GM18873 (cell line): Measurements from ENCODE around the gene GCK.

Experiments
- ATAC-seq: cut with Tn5 transposase; IDR thresholded peaks from one replicate; pipeline ENCODE4 v1.9.1; 2021; ENCODE audit warnings: mild to moderate bottlenecking, moderate library complexity, moderate number of reproducible peaks; ENCODE audit not compliant: unreplicated experiment, low FRiP score

The GCK gene

DNA sequence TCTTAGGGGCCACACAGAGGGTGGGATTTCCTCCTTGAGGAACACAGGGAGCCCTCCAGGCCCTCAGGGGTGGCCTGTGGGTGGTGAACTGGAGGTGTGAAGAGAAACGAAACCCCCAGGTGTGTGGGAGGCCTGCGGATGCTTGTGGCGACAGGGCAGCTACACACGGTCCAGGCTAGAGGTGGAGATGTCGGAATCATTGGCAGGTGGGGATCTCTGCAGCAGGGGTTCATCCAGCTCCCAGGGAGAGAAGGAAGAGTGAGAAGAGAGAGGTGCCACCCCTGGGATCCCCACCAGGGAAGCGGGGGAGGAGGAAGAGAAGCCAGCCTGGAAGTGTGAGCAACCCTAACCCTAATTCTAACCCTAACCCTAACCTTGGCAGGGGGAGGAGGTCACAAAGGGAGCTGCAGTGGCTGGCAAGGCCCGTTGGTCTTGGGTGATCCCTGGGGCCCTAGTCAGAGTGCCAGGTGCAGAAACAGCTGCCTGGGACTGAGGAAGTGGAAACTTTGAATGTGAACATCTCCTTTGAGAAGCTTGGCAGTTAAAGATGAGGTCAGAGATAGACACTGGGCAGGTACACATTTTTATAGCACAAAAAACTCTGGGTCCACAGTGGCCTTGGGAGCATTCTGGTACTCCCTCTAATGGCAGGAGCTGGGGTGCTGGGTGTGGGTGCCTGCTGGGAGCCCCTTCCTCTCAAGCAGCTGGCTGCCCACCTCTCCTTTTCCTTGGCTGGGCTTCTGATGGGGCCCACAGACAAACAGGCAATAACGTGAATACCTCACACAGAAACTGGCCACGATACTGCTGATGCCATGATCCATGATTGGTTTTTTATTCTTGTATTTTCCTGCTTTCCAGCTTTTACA, 91.9 kb downstream of the GCK start:
- no peak for ATAC-seq

DNA sequence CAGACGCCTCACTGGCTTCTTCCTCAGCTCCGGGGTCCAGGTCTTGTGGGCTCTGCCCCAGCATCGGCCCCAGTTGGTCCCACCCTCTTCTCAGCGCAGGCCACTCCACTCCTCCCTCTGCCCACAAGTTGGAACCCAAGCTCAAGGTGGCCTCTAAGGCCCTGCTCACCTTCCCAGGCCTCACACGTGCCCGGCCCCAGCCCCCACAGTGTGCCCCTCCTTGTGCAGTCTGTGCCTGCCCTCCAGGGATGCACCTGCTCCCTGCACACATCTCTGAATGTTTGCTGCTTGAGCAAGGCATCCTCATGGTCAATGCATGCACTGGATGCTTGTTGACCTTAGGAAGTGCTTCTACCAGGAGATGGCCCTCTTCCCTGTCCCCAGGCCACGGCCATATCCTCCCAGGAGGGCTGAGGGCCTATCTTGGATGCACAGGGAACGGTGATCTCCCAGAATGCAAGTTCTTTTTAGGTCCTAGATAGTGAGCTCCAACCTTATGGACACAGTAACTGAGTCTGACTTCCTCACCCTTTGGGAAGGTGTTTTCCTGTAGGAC, 92.8 kb downstream of the GCK start:
- ATAC-seq: no peak

DNA sequence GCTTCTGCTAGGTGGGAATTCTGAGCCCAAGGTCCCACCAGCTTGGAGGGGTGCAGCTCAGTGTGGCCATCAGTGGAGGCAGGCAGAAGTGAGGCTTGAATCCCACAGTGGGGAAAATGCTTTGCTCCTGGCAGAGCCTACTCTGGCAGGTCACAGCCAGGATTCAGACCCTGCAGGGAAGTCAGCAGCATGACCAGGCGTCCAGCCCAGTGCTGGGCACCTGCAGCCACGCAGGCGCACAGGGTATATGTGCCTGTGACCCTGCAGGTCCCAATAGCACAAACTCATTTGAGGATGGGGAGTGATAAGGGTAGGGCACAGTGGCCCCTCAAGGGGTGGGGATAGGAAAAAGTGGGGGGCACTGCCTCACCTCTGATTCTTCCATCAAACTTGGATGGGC, 93.5 kb downstream of the GCK start:
- no peak for ATAC-seq

DNA sequence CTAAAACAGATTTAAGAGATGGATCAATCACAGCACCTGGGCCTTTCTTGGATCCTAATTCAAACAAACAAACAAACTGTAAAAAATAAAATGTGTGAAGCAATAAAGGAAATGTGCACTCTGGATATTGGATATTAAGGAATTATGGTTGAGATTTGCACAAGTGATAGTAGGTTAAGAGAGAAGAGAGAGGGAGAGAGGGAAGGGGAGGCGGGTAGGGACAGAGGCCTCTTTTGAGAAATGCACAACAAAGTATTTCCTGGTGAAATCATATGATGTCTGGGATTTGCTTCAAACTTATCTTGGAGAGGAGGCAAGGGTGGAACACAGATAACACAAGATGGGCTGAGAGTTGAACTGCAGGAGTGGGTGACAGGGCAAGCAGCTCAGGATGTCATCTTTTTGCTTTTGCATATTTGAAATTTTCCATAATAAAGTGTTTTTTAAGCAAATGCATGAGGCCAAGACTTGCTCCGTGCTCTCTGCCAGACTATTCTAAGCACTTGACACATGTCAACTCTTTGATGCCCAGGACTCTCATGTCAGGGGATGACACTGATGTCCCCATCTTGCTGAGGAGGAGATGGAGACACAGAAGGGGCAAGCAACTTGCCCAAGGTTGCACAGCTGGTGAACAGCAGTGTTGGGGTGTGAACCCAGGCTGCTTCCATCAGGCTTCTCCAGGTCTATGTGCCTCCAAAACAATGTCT, 94.2 kb downstream of the GCK start:
- no peak for ATAC-seq

DNA sequence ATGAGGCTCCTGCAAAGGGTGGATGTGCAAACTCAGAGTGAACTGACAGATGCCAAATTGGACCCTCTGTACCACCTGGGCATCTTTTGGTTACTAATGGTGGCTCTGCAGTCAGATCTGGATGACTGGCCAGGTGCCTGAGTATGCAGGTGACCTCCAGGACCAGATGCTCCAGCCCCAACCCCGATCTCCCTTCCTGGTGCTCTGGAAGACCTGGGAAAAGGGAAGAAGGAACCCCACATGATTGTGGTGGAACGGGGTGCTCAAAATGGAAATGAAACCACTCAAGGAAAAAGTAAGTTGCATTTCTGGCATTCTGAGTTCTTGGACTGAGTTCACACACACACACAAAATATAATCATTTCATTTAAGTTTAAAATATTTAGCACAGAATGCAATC, 94.9 kb downstream of the GCK start:
- no peak for ATAC-seq
